Type B pancreatic cell (in vitro differentiated cells): ENCODE data around the gene CIB2. TPM values are rescaled to one million over a fixed set of nuclear protein-coding genes. Genes with fewer than 3 reads are reported as not detected.

Experiments used
- DNase-seq: peaks from one replicate; pipeline ENCODE4 v3.0.0; 2021; ENCODE audit warnings: mixed read lengths; ENCODE audit not compliant: unreplicated experiment; ENCODE audit errors: extremely low spot score
- H3K27ac Mint-ChIP-seq: 2 replicates; pipeline ENCODE4 v1.8.0; 2021; ENCODE audit warnings: mild to moderate bottlenecking, mixed read lengths
- H3K27me3 Mint-ChIP-seq: 2 replicates; pipeline ENCODE4 v1.8.0; 2021; ENCODE audit warnings: mixed read lengths
- H3K36me3 Mint-ChIP-seq: 2 replicates; pipeline ENCODE4 v1.8.0; 2021; ENCODE audit warnings: mixed read lengths
- H3K4me1 Mint-ChIP-seq: one replicate; pipeline ENCODE4 v1.8.0; 2021; ENCODE audit warnings: mixed read lengths; ENCODE audit not compliant: unreplicated experiment
- H3K4me3 Mint-ChIP-seq: 2 replicates; pipeline ENCODE4 v1.8.0; 2021; ENCODE audit warnings: mild to moderate bottlenecking, mixed read lengths
- H3K9me3 Mint-ChIP-seq: 2 replicates; pipeline ENCODE4 v1.8.0; 2021; ENCODE audit warnings: mixed read lengths
- CTCF ChIP-seq: fragments of 200-600 bp; sonication (generic); conservative IDR thresholded peaks from 2 replicates; pipeline ENCODE4 v1.5.0; 2021; ENCODE audit warnings: antibody characterized with exemption, mild to moderate bottlenecking
- total RNA-seq: library from RNA; stranded (reverse); gene quantifications from 2 replicates; pipeline ENCODE4 v1.2.1, GENCODE V29; 2021; ENCODE audit warnings: low replicate concordance

CIB2 gene
- total RNA-seq, 1 donor from 2014 or later, result 20.1 TPM

- no peaks in the 10 kb centered on the region for H3K9me3 Mint-ChIP-seq
- no peaks in the 10 kb centered on the region for H3K4me1 Mint-ChIP-seq
- peaks cover 9% of the 10 kb centered on the region for H3K36me3 Mint-ChIP-seq
- no peak for TF ChIP-seq CTCF
- no peak overlapping the region for H3K27ac Mint-ChIP-seq
- no peak overlapping the region for H3K4me3 Mint-ChIP-seq
- peak; percentile 48 for DNase-seq
- H3K27me3 Mint-ChIP-seq, result peaks cover 2% of the 10 kb centered on the region
These were observed 44.1 kb upstream of the CIB2 start for GRCh38 chr15:78175330-78175729.

- Mint-ChIP-seq H3K4me3 (no peak overlapping the region), H3K9me3 (no peaks in the 10 kb centered on the region), H3K36me3 (peaks cover 10% of the 10 kb centered on the region), H3K27ac (no peak overlapping the region), H3K4me1 (no peaks in the 10 kb centered on the region), H3K27me3 (peaks cover 2% of the 10 kb centered on the region)
- TF ChIP-seq CTCF, result no peak
- DNase-seq, result peak; percentile 48
These were observed 43.2 kb upstream of the CIB2 start for GRCh38 chr15:78174401-78174800.

DNA sequence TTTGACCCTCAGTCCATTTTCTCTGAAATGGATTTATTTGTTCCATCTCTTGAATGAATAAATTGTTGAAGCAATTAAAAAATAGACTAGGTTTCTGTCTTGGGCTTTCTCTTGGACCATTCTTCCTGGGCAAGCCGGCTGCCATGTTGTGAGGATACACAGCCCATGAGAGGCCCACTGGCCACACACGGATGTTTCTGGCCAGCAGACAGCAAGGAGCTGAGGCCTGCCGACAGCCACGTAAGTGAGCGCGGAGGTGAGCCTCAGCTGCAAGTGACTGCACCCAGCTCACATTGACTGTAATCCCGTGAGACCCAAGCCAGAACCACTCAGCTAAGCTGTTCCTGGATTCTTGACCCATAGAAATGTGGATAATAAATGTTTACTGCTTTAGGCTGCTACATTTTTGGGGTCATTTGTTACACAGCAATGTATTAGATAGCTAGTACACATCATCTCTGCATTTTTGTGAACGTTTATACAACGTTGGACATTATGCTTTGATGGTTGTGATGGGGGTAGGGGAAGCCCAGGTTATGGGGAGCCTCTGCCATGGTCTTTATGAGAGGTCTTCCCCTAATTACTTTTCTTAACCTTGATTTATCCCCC lies 40.7 kb upstream of the CIB2 start:
- Mint-ChIP-seq H3K27me3 (no peaks in the 10 kb centered on the region), H3K4me1 (no peaks in the 10 kb centered on the region), H3K36me3 (peaks cover 15% of the 10 kb centered on the region), H3K4me3 (no peak overlapping the region), H3K27ac (no peak overlapping the region), H3K9me3 (no peaks in the 10 kb centered on the region)
- DNase-seq, result peak; percentile 49
- TF ChIP-seq CTCF, result no peak

DNA sequence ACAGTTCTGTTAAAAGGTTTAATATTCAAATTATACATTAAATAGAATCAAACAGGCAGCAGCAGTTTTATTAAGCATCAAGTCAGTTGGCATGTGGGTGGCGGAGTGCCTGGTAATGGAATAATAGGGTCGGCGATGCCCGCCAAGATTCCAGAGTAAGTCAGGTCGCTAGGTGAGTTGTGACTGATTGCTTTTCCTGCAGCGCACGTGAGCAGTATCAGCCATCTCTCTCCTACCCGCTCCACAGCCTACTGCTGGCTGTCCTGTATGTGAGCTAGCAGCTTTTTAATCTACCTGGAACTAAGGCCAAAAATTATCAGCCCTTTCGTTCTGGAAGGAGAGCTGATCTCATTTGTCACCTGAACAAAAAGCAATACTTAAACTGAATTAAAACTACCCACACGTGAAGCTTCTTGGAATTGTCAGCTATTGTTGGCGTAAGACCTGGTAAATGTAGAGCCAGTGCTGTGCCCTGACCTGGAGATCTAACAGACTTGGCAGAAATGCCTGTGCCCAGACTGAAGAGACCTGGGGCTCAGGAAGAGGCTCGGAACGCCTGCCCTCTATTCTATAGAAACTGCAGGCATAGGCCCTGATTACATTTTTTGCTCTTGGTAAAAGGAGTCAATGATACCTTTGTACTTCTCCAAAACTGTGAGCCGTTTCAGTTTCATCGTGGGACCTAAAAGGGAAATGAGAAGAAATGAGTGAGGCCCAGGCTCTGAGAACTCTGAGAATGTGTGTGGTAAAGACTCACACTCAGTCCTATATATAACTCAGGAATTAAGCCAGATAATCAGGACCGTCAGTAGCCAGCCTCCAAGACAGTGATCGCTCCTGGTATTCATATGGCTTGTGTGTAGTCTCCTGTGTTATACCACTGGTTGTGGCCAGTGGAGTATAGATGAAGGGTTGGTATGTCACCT lies 39.9 kb upstream of the CIB2 start:
- no peak overlapping the region for H3K27ac Mint-ChIP-seq
- no peaks in the 10 kb centered on the region for H3K9me3 Mint-ChIP-seq
- peaks cover 18% of the 10 kb centered on the region for H3K36me3 Mint-ChIP-seq
- peak; percentile 16 for DNase-seq
- no peaks in the 10 kb centered on the region for H3K4me1 Mint-ChIP-seq
- no peak overlapping the region for H3K4me3 Mint-ChIP-seq
- no peak for TF ChIP-seq CTCF
- no peaks in the 10 kb centered on the region for H3K27me3 Mint-ChIP-seq

GRCh38 chr15:78168608-78169007 lies 37.4 kb upstream of the CIB2 start:
- no peaks in the 10 kb centered on the region for H3K27me3 Mint-ChIP-seq
- peaks cover 20% of the 10 kb centered on the region for H3K36me3 Mint-ChIP-seq
- H3K4me3 Mint-ChIP-seq, result no peak overlapping the region

More at GRCh38 chr15:78168608-78169007, 37.4 kb upstream of the CIB2 start:
- DNase-seq, result no peak
- no peak overlapping the region for H3K27ac Mint-ChIP-seq
- H3K4me1 Mint-ChIP-seq, result no peaks in the 10 kb centered on the region
- TF ChIP-seq CTCF, result no peak
- no peaks in the 10 kb centered on the region for H3K9me3 Mint-ChIP-seq
